IMR-90 (cell line): ENCODE measurements around the gene TGM1. TPM values are rescaled to one million over a fixed set of nuclear protein-coding genes. Genes with fewer than 3 reads are reported as not detected.

Experiments
- ATAC-seq: fragments of 200-7000 bp; cut with Tn5 transposase; 2 replicates; pipeline ENCODE4 v1.9.1; 2020; ENCODE audit warnings: low read depth, mild to moderate bottlenecking, moderate library complexity
- BruUV-seq: library from RNA; stranded (reverse); fragments of 400-500 nt; replicated peaks from 2 replicates; lab custom pipeline; 2021; lab: Mats Ljungman, UMichigan
- CTCF ChIA-PET: fragments of 300-600 bp; formaldehyde crosslinking; extraction: SDS; loops from one replicate; lab custom pipeline; 2021; ENCODE audit warnings: antibody characterized with exemption; lab: Yijun Ruan, JAX
- POLR2A ChIA-PET: fragments of 300-600 bp; sonication (Branson Sonifier 250); formaldehyde crosslinking; loops from one replicate; lab custom pipeline; 2022; ENCODE audit warnings: antibody characterized with exemption; ENCODE audit not compliant: unreplicated experiment; lab: Charles Lee
- DNase-seq: peaks from one replicate; pipeline ENCODE4 v3.0.0; 2013
- H2AFZ ChIP-seq: replicated peaks from 2 replicates; pipeline ENCODE3; 2013; ENCODE audit warnings: low read length, mild to moderate bottlenecking; ENCODE audit not compliant: poor library complexity
- H2AK5ac ChIP-seq: 2 replicates; pipeline ENCODE4 v1.6.1; 2013; ENCODE audit warnings: low read depth, low read length, inconsistent platforms
- H2AK9ac ChIP-seq: replicated peaks from 2 replicates; pipeline ENCODE3; 2013; ENCODE audit warnings: mild to moderate bottlenecking, low read depth, low read length, moderate library complexity; ENCODE audit not compliant: poor library complexity
- H2BK120ac ChIP-seq: 2 replicates; pipeline ENCODE4 v1.6.1; 2013; ENCODE audit warnings: low read depth, low read length, inconsistent platforms
- H2BK15ac ChIP-seq: 3 replicates; pipeline ENCODE4 v1.6.1; 2013; ENCODE audit warnings: low read depth, low read length, inconsistent platforms
- H2BK20ac ChIP-seq: 2 replicates; pipeline ENCODE4 v1.6.1; 2013; ENCODE audit warnings: low read depth, mild to moderate bottlenecking, inconsistent platforms, low read length, moderate library complexity
- H2BK5ac ChIP-seq: 2 replicates; pipeline ENCODE4 v1.6.1; 2013; ENCODE audit warnings: mild to moderate bottlenecking, low read depth, low read length, inconsistent platforms; ENCODE audit not compliant: poor library complexity, severe bottlenecking
- H3K14ac ChIP-seq: replicated peaks from 2 replicates; pipeline ENCODE4 v1.6.1; 2013; ENCODE audit warnings: low read depth, low read length, inconsistent platforms
- H3K18ac ChIP-seq: 2 replicates; pipeline ENCODE4 v1.6.1; 2013; ENCODE audit warnings: low read depth, low read length, control low read depth
- H3K23ac ChIP-seq: 2 replicates; pipeline ENCODE4 v1.6.1; 2013; ENCODE audit warnings: low read depth, low read length, inconsistent platforms
- H3K27ac ChIP-seq: 2 replicates; pipeline ENCODE4 v1.5.1; 2013; ENCODE audit warnings: mild to moderate bottlenecking, control low read depth, low read length; ENCODE audit not compliant: insufficient read depth
- H3K27me3 ChIP-seq: 2 replicates; pipeline ENCODE4 v1.6.1; 2013; ENCODE audit warnings: low read length; ENCODE audit not compliant: control insufficient read depth, insufficient read depth
- H3K36me3 ChIP-seq: 2 replicates; pipeline ENCODE4 v1.6.1; 2013; ENCODE audit warnings: low read length, mixed read lengths; ENCODE audit not compliant: control insufficient read depth, insufficient read depth
- H3K4ac ChIP-seq: 2 replicates; pipeline ENCODE4 v1.6.1; 2013; ENCODE audit warnings: low read depth, low read length, inconsistent platforms
- H3K4me1 ChIP-seq: 2 replicates; pipeline ENCODE4 v1.6.1; 2013; ENCODE audit warnings: low read length, mixed read lengths; ENCODE audit not compliant: control insufficient read depth, insufficient read depth
- H3K4me2 ChIP-seq: 2 replicates; pipeline ENCODE4 v1.6.1; 2013; ENCODE audit warnings: low read depth, mild to moderate bottlenecking, control low read depth, low read length, moderate library complexity
- H3K4me3 ChIP-seq: 2 replicates; pipeline ENCODE4 v1.5.1; 2013; ENCODE audit warnings: low read depth, mild to moderate bottlenecking, control low read depth, low read length, moderate library complexity; ENCODE audit not compliant: insufficient read depth
- H3K56ac ChIP-seq: 2 replicates; pipeline ENCODE4 v1.6.1; 2013; ENCODE audit warnings: low read length, inconsistent platforms; ENCODE audit not compliant: insufficient read depth; ENCODE audit errors: extremely low read depth
- H3K79me1 ChIP-seq, 2 experiments: 2 replicates each; pipeline ENCODE4 v1.6.1; 2013; ENCODE audit warnings: low read length in 2 of 2, inconsistent platforms in 1 of 2, low read depth in 1 of 2
- H3K9ac ChIP-seq: 2 replicates; pipeline ENCODE4 v1.6.1; 2013; ENCODE audit warnings: low read depth, low read length, control low read depth
- H3K9me1 ChIP-seq: 2 replicates; pipeline ENCODE4 v1.6.1; 2013; ENCODE audit warnings: low read length, inconsistent platforms; ENCODE audit not compliant: insufficient read depth
- H3K9me3 ChIP-seq: 2 replicates; pipeline ENCODE4 v1.6.1; 2013; ENCODE audit warnings: low read length; ENCODE audit not compliant: control insufficient read depth, insufficient read depth
- H4K20me1 ChIP-seq: 2 replicates; pipeline ENCODE4 v1.6.1; 2013; ENCODE audit warnings: low read length, inconsistent platforms; ENCODE audit not compliant: insufficient read depth
- H4K5ac ChIP-seq: 2 replicates; pipeline ENCODE4 v1.6.1; 2013; ENCODE audit warnings: mild to moderate bottlenecking, low read depth, low read length, control low read depth
- H4K8ac ChIP-seq, 2 experiments: 2 replicates each; pipeline ENCODE4 v1.6.1; 2013; ENCODE audit warnings: low read depth in 2 of 2, low read length in 2 of 2, control low read depth in 1 of 2, inconsistent platforms in 1 of 2
- H4K91ac ChIP-seq: 2 replicates; pipeline ENCODE4 v1.6.1; 2013; ENCODE audit warnings: low read depth, low read length, inconsistent platforms; ENCODE audit not compliant: insufficient read depth
- CEBPB ChIP-seq: IDR thresholded peaks from 2 replicates; pipeline ENCODE4 v1.6.1; 2012; ENCODE audit warnings: low read depth, low read length, improper control_type of control experiment
- CHD1 ChIP-seq: IDR thresholded peaks from 2 replicates; pipeline ENCODE4 v1.6.1; 2012; ENCODE audit warnings: low read depth, low read length, improper control_type of control experiment
- CTCF ChIP-seq: conservative IDR thresholded peaks from 2 replicates; pipeline ENCODE4 v1.5.1; 2012; ENCODE audit warnings: mild to moderate bottlenecking, low read depth, low read length, improper control_type of control experiment
- MAFK ChIP-seq: IDR thresholded peaks from 2 replicates; pipeline ENCODE4 v1.6.1; 2012; ENCODE audit warnings: low read depth, low read length, improper control_type of control experiment
- MXI1 ChIP-seq: IDR thresholded peaks from 2 replicates; pipeline ENCODE4 v1.6.1; 2012; ENCODE audit warnings: low read depth, mild to moderate bottlenecking, low read length, moderate library complexity, borderline replicate concordance
- NFE2L2 ChIP-seq: fragments of 150-350 bp; IDR thresholded peaks from 2 replicates; pipeline ENCODE4 v1.6.1; 2016; ENCODE audit warnings: low read depth, mild to moderate bottlenecking, low read length
- RCOR1 ChIP-seq: IDR thresholded peaks from 2 replicates; pipeline ENCODE4 v1.6.1; 2012; ENCODE audit warnings: mild to moderate bottlenecking, low read length, improper control_type of control experiment; ENCODE audit not compliant: insufficient replicate concordance
- SMC3 ChIP-seq: fragments of 150-350 bp; IDR thresholded peaks from 2 replicates; pipeline ENCODE4 v1.6.1; 2016; ENCODE audit warnings: low read depth, mild to moderate bottlenecking, antibody characterized with exemption, low read length, moderate library complexity
- WGBS, 2 experiments: methylation state at CpG; one replicate each; pipeline versions ENCODE4 v1.1.5 to v1.1.7; 2013; ENCODE audit warnings: missing lambda C conversion rate in 2 of 2; ENCODE audit not compliant: insufficient read length in 1 of 2; ENCODE audit errors: extremely low coverage in 2 of 2; 5-methylcytosine and 5-hydroxymethylcytosine counted together
- dilution Hi-C: fragments of 300-500 bp; cut with HindIII; formaldehyde crosslinking; loops from one replicate; pipeline ENCODE4 v1.14.3; 2018; ENCODE audit warnings: low sequenced_read_pairs; ENCODE audit not compliant: unreplicated experiment
- in situ Hi-C: fragments of 300-500 bp; cut with MboI; formaldehyde crosslinking; loops from 3 replicates; pipeline ENCODE4 v1.14.3; 2019; ENCODE audit warnings: low sequenced_read_pairs, inconsistent platforms, mixed read lengths
- intact Hi-C: fragments of 100-400 bp; cut with micrococcal nuclease; formaldehyde crosslinking; loops from 2 replicates; pipeline ENCODE4 v1.10.0; 2022
- polyA plus RNA-seq, 3 experiments: library from polyadenylated mRNA; depleted of rRNA; stranded (reverse); fragments of >200 nt; gene quantifications; 2 replicates each; pipeline ENCODE4 v1.2.3, GENCODE V29; 2012; ENCODE audit warnings: low replicate concordance in 1 of 3
- total RNA-seq: library from RNA; depleted of rRNA; stranded (reverse); fragments of >200 nt; gene quantifications from 2 replicates; pipeline ENCODE4 v1.2.3, GENCODE V29; 2012

Gene TGM1
- total and polyA plus RNA-seq, 2 of the 4 experiments (the other 2 are of a cell fraction) = 0.72 to 3.3 TPM

- 86% methylated on average over 9 of the region's 11 CpGs; no CpG with 5 or more reads in 1 of the 2 experiments for WGBS, 2 experiments
- intact Hi-C loops = no loop called here
- no peak overlapping the region for H3K4me3 ChIP-seq
- peaks cover 5% of the 10 kb centered on the region; the same call in 1 of the 2 replicates for H3K9me1 ChIP-seq
- no peak overlapping the region for H2BK15ac ChIP-seq
- no peak for DNase-seq
- no peak overlapping the region for H3K18ac ChIP-seq
- no peak overlapping the region for H3K23ac ChIP-seq
- H3K4ac ChIP-seq = no peak overlapping the region
- ChIA-PET POLR2A (no interaction called here), CTCF (interaction anchor here (0.6 to 4.1 kb wide), 5 partner anchors 9 to 65 kb away, joined by 3 to 20 read pairs (median 6); partner anchors contain the start of gene TINF2)
- peaks cover 39% of the 10 kb centered on the region for H3K36me3 ChIP-seq
- no TSS peak for BruUV-seq
- no peak overlapping the region for H4K91ac ChIP-seq
- peaks cover 8% of the 10 kb centered on the region; the same call in 1 of the 2 replicates for H4K20me1 ChIP-seq
- H2BK5ac ChIP-seq = no peak overlapping the region
- H2AK9ac ChIP-seq = no peak overlapping the region
- no peak overlapping the region for H3K9ac ChIP-seq
- H2AFZ ChIP-seq = no peak overlapping the region
- H3K4me1 ChIP-seq = peaks cover 10% of the 10 kb centered on the region; the same call in 1 of the 2 replicates
- H3K9me3 ChIP-seq = no peaks in the 10 kb centered on the region
- dilution Hi-C loops = no loop called here
- no peak overlapping the region for H2AK5ac ChIP-seq
- no peak overlapping the region for H3K56ac ChIP-seq
- H3K14ac ChIP-seq = no peak overlapping the region
- no peak overlapping the region for H3K4me2 ChIP-seq
- no peak for TF ChIP-seq SMC3
- TF ChIP-seq CHD1 = no peak
- no peak for TF ChIP-seq NFE2L2
- TF ChIP-seq CEBPB = no peak
- TF ChIP-seq MAFK = no peak
- TF ChIP-seq CTCF = no peak
- TF ChIP-seq RCOR1 = no peak
- TF ChIP-seq MXI1 = no peak
- ATAC-seq = no peak
- H4K5ac ChIP-seq = no peak overlapping the region
- H3K79me1 ChIP-seq = peaks cover 7 to 15% of the 10 kb centered on the region in 2 experiments; a peak in 2 of 4 replicates
- H3K27ac ChIP-seq = no peak overlapping the region
- H4K8ac ChIP-seq = no peak overlapping the region
- in situ Hi-C loops = no loop called here
- no peak overlapping the region for H2BK20ac ChIP-seq
- no peak overlapping the region for H2BK120ac ChIP-seq
- no peaks in the 10 kb centered on the region for H3K27me3 ChIP-seq
Observed at GRCh38 chr14:24307156-24307574, 44.2 kb upstream of the TGM1 start.
